ENCODE measurements around the gene NDOR1.

Gene NDOR1

DNA sequence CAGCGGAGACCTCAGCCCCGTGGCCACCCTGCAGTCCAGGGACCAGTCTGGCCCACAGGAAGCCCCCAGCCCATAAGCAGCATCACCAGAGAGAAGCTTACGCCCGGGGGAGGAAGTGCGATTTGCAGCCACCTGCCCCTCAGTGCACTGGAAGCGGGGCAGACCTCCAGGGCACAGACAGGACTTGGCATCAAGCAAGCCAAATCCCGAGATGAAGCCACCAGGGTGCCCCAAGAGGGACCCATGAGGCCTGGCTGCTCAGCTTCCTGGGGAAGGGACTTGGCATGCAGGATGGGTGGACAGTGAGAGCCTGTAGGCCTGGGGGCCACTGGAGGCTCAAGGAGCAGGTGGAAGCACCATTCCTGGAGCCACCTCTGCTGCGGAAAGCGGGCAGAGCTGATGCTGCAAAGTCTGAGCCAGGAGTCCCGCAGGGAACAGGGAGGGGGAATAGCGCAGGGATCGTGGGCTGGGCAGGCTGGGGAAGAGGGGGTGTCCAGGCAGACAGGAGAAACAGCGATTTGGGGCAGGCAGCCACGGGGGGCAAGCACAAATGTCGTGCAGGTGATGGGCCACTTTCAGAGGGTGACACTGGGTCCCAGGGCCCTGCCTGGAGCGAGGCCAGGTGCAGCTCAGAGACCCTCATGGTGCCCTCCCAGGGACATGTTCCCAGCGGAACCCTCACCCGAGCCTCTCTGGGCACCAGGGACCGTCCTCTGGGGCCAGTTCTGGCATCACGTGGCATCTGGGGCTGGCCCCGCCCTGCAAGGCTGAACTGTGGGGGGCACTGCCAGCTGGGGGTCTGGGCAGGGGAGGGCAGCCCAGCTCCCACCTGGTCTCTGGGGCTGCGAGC, 38.9 kb upstream of the NDOR1 start:
- DNase-seq: no peak
- in situ Hi-C loops (cut with MboI; ENCODE audit: low pct_unique_long_range_greater_than_20kb, low sequenced_read_pairs): no loop called here

DNA sequence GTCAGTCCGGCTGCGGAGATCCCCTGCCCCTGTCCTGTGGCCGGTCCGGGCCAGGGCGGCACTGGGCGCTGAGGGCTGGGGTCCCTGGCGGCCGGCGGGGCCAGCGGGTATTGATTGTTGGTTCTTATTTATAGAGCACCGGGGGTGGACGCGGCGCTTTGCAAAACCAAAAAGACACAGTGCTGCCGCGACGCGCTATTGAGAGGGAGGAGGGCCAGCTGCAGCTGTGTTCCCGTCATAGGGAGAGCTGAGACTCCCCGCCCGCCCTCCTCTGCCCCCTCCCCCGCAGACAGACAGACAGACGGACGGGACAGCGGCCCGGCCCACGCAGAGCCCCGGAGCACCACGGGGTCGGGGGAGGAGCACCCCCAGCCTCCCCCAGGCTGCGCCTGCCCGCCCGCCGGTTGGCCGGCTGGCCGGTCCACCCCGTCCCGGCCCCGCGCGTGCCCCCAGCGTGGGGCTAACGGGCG, 38.2 kb upstream of the NDOR1 start:
- in situ Hi-C loops (cut with MboI; ENCODE audit: low pct_unique_long_range_greater_than_20kb, low sequenced_read_pairs): no loop called here
- no peak for DNase-seq

DNA sequence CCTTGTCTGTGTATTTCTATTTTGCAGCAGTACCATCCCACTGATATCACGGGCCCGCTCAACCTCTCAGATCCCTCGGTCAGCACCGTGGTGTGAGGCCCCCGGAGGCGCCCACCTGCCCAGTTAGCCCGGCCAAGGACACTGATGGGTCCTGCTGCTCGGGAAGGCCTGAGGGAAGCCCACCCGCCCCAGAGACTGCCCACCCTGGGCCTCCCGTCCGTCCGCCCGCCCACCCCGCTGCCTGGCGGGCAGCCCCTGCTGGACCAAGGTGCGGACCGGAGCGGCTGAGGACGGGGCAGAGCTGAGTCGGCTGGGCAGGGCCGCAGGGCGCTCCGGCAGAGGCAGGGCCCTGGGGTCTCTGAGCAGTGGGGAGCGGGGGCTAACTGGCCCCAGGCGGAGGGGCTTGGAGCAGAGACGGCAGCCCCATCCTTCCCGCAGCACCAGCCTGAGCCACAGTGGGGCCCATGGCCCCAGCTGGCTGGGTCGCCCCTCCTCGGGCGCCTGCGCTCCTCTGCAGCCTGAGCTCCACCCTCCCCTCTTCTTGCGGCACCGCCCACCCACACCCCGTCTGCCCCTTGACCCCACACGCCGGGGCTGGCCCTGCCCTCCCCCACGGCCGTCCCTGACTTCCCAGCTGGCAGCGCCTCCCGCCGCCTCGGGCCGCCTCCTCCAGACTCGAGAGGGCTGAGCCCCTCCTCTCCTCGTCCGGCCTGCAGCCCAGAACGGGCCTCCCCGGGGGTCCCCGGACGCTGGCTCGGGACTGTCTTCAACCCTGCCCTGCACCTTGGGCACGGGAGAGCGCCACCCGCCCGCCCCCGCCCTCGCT, 37.5 kb upstream of the NDOR1 start:
- DNase-seq: peak; percentile 39
- in situ Hi-C loops (cut with MboI; ENCODE audit: low pct_unique_long_range_greater_than_20kb, low sequenced_read_pairs): no loop called here

DNA sequence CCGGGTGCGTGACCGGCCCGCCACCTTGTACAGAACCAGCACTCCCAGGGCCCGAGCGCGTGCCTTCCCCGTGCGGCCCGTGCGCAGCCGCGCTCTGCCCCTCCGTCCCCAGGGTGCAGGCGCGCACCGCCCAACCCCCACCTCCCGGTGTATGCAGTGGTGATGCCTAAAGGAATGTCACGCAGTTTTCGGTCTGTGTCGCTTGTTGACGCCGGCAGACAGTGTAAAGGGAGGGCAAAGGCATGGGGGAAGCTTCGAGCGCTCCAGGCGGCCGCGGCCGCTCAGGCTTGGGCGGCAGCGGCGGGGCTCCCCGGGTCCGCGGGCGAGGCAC, 37.0 kb upstream of the NDOR1 start:
- no peak for DNase-seq
- in situ Hi-C loops (cut with MboI; ENCODE audit: low pct_unique_long_range_greater_than_20kb, low sequenced_read_pairs): no loop called here

DNA sequence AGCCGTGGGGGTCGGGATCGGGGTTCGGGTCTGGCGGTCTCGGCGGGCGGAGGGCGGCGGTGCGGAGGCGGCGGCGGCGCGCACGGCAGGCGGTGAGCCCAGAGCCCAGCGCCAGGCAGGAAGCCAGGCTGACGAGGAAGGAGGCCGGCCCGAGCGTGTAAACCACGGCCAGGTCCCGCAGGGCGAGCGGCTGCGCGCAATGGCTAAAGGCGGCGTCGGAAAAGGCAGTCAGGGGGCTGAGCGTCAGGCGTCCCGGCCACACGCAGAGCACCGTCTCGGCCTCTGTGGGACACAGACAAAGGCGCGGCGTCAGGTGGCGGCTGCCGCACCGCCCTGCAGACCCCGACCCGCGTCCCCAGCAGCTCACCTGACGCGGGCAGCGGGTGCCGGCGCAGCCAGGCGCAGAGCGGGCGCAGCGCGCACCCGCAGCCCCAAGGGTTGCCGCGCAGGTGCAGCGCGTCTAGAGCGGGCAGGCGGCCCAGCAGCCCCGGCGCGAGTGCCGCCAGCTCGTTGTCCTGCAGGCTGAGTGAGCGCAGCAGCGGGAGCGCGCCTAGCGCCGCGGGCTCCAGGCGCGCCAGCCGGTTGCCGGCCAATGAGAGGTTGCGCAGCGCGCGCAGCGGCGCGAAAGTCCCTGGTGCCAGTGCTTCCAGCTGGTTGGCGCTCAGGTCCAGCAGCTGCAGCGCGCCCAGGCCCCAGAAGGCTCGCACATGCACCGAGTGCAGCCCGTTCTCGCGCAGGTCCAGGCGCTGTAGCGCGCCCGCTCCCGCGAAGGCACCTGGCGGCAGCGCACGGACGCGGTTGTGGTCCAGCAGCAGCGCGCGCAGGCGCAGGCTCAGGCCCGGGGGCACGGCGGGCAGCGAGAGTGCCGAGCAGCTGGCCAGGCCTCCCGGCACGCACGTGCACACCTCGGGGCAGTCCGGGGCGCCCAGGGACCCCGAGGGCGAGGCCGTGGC, 36.3 kb upstream of the NDOR1 start:
- DNase-seq: peak; percentile 49
- in situ Hi-C loops (cut with MboI; ENCODE audit: low pct_unique_long_range_greater_than_20kb, low sequenced_read_pairs): no loop called here

DNA sequence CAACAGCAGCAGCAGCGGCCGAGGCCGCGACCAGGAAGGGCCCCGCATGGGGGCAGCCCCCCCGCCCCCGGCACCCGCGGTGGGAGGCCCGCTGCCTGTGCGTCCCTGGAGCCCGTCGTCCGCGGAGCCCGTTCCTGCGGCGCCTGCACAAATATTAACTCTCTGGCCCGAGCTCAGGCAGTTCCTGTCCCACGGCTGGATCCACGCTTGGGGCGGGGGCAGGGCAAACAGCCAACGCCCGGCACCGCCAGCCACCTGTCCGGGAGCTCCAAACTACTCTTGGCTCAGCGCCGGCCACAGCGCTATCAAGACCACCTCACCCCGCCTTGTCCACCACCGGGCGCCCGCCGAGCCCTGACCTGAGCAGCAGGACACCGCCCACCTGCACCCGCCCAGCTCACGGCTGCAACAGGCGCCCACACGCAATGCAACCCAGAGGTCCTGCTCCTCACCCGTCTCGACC, 35.6 kb upstream of the NDOR1 start, which contains the start of gene LRRC26:
Gene LRRC26, minus strand, starts transcription at position 156 of the 463 bp plus-strand sequence. Its CDS starts 108 bp downstream, at position 48.
- DNase-seq: no peak

DNA sequence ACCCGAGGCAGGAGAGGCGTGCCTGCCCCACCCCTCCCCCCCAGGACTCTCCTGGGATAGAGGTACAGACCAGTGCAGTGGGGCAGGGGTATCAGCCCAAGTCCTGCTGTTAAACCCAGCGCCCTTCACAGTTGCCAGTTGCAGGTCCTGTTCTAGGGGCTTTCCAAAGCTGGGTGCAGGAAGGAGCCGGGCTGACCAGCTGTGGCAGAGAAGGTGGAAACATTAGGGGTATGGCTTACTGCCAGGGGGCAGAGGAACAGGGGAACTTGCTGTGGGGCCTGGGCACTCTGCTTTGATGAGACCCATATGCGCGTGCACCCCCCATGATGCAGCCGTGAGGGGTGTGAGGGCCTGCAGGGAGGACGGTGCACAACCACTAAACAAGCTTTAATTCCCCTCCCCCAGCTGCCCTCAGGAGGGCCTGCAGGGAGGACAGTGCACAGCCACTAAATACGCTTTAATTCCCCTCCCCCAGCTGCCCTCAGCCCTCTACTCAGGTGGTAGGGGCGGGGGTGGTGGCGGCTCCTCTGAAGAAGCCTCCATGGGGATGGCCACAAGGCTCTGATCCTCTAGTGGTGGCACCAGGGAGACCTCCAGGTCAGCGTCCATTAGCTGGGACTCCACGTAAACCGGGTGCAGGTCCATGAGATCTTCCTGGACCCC, 34.9 kb upstream of the NDOR1 start:
- in situ Hi-C loops (cut with MboI; ENCODE audit: low pct_unique_long_range_greater_than_20kb, low sequenced_read_pairs): no loop called here
- DNase-seq: no peak

More for the DNA sequence above, 35.6 kb upstream of the NDOR1 start, which contains the start of gene LRRC26:
- in situ Hi-C loops (cut with MboI; ENCODE audit: low pct_unique_long_range_greater_than_20kb, low sequenced_read_pairs): no loop called here

DNA sequence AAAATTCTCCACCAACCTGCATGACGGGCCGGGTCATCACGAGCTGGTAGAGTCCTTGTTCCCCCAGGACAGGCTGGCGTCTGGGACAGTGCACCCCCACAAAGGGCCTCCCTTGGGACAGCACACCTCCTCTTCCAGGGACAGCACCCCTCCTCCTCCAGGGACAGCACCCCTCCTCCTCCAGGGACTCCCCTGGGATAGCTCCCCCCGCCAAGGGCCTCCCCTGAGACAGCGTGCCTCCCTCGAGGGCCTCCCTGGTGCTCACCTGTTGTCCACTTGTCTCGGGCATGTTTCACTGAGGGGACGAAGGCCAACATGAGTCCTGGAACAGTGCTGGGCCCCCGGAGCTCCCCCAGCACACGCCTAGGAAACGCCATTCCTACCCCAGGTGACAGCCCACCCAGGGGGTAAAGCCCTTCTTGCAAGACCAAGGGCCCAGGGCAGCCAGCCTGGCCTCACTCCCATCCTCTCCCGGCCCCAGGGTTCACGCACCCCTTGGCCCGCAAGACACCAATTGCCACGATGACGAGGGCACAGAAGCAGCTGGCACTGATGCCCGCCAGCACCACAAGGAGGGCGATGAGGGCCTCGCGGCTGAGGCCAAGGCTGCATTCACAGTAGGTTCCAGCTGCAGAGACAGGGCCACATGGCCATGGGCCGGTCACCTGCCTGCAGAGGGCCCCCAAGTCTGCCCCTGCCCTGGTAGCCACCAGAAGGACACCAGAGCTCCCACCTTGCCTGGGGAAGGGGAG, 34.2 kb upstream of the NDOR1 start:
- in situ Hi-C loops (cut with MboI; ENCODE audit: low pct_unique_long_range_greater_than_20kb, low sequenced_read_pairs): no loop called here
- no peak for DNase-seq

DNA sequence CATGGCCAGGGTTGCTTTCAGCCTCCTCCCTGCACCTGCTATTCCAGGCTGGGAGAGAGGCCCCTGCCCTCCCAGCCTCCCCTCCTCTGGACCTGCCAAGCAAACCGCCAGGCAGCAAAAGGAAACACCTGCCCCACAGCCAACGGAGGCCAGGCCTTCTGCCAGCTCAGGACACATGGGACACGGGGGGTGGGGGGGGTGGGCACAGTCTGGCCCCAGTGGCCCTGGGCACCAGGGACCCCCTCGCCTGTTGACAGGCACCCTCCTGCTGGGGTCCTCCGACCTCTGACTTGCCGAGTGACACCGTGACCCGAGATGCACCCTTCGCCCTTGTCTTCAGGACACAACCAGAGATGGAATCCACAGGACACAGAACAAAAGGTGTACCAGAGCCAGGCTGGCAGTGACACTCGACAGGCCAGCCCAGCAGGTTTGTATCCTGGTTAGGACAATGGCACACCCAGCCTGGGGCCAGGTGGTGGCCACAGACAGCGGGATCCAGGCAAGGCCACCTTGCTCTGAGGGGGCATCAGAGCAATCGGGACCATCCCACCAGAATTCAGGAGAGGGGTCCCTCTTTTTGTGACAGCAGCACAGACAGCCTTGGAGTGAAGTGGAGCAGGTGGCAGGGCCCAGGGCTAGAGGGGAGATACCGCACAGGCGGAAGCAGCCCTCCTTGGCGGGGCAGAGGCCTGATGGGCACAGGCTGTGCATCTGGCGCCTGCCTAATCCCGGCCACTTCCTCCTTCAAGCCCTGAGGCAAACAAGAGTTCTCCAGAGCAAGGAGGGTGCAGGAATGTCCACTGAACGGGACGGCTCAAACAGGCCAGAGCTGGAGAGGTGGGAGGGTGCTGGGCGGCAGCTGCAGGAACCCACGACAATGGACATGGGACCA, 32.4 kb upstream of the NDOR1 start:
- DNase-seq: peak; percentile 34
- in situ Hi-C loops (cut with MboI; ENCODE audit: low pct_unique_long_range_greater_than_20kb, low sequenced_read_pairs): no loop called here

DNA sequence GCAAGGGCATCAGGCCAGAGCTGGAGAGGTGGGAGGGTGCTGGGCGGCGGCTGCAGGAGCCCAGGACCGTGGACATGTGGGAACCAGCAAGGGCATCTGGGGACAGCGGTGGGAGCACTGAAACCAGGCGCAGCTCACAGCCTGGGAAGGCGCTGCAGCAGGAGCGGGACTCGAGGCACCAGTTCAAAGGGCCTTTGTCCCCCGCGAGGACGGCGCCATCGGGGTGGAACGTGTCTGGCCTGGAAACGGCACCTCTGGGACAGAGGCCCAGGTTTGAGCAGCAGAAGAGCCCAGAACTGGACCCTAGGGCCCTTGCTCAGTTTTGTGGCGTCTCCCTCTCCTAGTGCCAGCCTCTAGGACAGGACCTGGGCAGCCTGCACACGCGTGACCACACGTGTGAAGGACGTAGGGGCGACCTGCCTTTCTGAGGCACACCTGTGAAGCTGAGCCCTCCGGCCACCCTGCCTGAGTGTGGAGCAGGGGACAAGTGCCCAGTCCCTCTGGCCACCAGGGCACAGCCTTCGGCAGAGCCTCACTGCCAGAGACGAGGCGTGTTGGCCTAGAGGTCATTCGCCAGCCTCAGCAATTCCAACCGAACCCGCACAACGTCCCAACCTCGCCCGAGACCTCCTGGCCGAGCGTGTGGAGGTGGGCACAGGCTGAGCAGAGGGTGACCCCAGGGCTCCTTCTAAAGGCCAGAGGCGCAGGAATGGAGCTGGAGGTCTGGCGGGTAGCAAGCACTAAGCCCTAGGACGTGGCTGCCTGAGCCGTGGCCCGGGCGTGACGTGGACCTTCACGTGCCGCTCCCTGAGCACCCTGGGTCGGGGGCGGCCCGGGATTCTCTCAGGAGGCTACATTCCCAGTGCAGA, 31.5 kb upstream of the NDOR1 start:
- DNase-seq: no peak
- in situ Hi-C loops (cut with MboI; ENCODE audit: low pct_unique_long_range_greater_than_20kb, low sequenced_read_pairs): no loop called here

DNA sequence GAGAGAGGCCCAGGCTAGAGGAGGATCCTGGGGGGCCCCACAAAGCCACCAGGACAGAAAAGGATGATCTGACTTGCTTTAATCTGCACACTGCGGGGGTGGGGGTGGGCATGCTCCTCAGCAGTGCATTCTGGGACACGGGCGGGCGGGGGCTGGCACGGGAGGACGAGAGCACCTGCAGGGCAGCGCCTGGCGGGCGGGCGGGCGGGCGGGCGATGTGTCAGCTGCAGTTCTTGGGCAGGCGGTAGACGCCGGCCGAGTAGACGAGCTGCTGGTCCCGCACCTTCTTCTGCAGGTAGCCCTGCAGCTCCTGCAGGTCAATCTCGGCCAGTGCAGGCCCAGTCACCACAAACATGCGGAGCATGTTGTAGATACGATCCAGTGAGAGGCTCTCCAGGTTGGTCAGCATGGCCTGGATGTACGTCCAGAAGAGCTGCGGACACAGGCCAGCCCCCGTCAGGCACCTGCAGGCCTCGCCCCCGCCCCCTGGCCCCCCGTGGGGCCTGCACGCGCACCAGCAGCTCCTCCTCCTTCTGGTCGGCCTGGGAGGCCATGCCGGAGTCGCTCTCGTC, 30.7 kb upstream of the NDOR1 start:
- no peak for DNase-seq
- in situ Hi-C loops (cut with MboI; ENCODE audit: low pct_unique_long_range_greater_than_20kb, low sequenced_read_pairs): no loop called here

DNA sequence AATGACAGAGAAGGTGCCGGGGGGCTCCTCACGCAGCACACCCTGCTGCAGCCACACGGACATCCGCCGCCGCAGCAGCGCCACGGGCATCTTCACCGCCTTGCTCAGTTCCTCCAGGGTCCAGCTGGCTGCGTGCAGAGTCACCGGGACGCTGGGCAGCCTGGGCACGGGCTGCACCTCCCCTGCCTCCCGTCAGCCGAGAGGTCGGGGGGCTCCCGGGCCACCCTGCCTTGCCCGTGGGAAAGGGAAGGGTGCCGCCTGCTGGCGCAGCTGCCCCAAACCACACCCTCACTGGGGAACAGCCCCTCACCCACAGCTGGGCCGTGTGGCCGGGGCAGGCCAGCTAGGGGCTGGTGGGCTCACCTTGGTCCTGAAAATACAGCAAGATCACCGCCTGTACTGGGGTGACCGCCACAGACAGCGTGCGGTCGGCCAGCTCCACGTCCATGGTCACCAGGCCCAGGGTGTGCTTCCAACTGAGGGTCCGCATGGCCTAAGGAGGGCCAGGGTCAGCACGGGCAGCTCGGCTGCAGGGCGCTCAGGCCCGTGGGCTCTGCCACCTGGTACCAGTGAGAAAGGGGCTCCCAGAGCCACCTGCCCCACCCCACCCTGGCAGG, 30.0 kb upstream of the NDOR1 start:
- in situ Hi-C loops (cut with MboI; ENCODE audit: low pct_unique_long_range_greater_than_20kb, low sequenced_read_pairs): no loop called here
- DNase-seq: no peak

DNA sequence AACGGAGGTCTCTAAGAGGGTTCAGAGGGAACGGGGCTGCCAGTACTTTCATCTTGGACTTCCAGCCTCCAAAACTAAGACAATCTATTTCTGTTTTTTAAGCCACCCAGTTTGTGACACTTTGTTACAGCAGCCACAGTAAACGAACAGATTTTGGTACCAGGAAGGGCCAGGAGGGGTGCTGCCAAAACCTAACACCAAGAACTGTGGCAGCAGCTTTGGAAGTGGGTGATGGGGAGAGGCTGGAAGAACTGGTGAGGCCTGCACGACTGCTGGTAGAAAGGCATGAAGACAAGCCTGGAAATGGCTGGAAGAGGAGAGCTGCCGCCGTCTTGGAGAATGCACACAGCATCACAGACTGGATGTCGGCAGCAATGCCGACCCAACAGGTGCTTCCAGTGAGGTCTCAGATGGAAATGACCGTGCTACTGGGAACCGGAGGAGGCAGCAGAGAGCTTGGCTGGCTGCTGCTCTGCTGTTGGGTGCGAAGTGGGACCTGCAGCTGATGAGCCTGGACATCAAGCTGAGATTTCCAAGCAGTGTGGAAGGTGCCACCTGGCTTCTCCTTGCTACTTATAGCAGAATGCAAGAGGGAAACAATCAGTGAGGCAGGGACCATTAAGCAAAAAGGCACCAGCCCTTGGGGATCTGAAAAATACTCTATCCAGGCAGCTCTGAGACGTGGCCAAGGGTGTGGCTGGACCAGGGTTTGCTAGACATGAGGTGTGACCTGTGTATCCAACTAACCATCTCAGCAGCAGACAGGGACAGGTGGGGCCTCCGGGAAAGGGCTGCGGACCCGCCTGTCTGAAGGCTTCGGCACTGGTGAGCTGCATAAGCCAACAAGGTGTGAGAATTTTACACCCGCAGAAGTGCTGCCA, 29.0 kb upstream of the NDOR1 start:
- DNase-seq: peak; percentile 43

DNA sequence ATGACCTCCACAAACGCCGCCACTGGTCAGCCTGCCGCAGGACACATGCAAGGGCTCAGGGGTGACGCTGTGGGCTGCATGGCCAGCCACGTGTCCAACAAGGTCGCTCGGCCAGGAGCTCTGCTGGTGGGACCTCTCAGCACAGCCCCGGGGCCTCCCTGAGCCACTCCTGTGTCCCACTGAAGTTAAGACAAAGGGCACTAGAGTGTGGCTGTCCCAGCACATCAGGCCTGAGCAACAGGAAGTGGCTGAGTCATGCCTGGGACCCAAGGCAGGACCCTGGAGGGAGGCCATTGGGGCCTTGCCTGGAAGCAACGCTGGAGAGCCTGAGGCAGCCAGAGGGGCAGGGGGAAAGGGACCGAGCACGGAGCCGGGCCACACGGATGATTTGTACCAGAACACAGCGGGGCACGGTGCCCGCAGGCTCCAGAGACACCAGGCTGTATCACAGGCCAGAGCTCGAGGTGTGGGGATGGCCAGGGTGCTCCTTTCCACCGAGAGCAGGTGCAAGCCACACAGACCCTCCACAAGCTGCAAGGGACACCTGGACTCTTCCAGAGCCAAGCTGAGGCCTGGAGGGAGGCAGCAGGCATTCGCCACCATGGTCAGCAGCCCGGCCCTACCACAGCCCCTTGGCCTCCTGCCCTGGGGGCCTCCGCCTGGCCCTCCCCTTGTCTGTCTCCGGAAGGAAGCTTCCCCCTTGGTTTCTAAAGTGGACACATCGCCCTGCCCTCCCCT, 27.1 kb upstream of the NDOR1 start:
- in situ Hi-C loops (cut with MboI; ENCODE audit: low pct_unique_long_range_greater_than_20kb, low sequenced_read_pairs): no loop called here
- DNase-seq: no peak

More for the DNA sequence above, 29.0 kb upstream of the NDOR1 start:
- in situ Hi-C loops (cut with MboI; ENCODE audit: low pct_unique_long_range_greater_than_20kb, low sequenced_read_pairs): no loop called here
